ENCODE results near the gene MYCBP2.
"Not testable (repeated sequence)": the region's sequence is repeated elsewhere in the genome, so short reads cannot be mapped to it uniquely, and the experiment has no call there.

Gene MYCBP2

DNA sequence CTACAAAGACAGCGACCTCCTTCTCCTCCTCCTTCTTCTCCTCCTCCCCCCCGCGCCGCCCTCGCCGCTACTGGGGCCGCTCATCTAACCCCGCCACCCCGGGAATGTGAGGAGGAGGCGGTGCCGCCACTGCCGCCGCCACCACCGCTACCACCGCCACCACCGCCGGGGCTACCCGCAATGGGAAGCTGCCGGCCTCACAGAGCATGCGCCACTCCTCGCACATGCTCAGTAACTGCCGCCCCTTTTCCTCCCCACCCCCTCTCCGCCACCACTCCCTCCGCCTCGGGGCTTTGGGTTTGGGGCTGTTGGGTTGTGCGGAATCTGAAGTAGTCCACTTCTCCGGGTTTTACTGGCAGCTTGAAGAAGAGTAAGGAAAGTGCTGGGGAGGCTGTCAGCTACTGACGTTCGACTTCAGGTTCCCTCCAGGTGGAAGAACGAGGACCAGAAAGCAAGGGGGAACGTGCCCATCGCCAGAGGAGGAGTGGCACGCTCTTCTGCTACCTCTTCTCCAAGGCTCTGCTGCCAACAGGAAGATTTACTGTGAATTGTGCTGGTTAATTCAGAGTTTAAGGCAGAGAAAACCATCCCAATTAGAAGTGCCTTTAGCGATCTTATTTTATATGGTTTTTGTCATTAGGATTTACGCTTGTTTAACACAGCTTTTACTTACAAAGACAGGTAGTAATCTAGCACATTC, at the start of gene MYCBP2:
TSS of gene MYCBP2 (minus strand) at position 190 of the 700 bp plus-strand sequence. CDS start 319 bp downstream, outside the sequence.
- DNase-seq: peak; percentile 93

- DNase-seq: no peak
These were observed 48.7 kb upstream of the MYCBP2 start for GRCh38 chr13:77375560-77376108.

DNA sequence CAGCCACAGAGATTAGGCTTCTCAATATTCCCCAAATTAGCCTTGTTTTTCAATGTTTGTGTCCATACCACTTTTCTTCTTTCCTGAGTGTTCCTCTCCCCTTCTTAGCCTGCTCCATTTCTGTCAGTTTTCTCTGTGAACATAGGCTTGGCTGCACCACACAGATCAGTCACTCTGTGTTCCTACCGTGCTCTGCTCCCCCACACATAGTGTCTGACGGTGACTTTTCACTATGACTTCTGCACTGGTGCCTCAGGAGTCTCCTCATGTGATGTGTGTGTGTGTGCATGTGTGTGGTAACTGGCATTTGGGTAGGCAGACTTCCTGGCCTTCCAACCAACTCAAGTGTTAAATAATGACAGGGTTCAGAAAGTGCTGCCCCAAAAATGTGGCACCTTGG, 47.9 kb upstream of the MYCBP2 start:
- DNase-seq: no peak

DNA sequence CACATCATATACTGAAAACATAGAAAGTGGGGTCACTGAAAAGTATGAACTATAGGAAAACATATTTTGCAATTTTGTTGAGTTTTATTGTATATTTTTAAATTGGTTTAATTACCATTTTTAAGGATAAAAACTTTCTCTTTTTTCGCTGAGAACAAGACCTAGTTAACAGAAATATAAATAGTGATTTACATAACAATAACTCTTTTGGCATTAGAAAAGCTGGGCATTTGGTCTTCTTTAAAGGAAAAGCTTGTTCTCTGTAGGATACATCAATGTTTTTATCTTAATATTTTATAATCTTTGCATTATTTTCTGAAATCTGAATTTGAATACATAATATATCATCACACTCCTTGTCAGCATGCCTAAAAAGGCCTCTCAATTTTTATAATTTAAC, 47.4 kb upstream of the MYCBP2 start:
- no peak for DNase-seq

DNA sequence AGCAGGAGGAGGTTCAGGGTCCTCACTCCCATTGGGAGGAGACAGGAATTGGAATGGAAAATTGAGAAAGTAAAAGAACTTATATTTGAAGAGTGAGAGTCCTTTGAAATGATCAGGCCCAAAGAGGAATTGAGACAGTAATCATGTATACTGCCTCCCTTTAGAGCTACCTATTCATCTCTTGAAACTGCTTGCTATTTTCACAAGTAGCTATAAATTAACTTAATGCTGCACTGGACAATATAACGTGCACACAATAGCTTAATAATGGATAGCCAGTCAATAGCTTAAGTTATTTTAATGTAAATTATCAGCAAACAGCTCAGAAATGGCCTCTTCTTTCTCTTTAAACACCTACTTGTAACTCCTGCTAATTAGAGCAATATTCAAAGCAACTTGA, 46.6 kb upstream of the MYCBP2 start:
- no peak for DNase-seq

DNA sequence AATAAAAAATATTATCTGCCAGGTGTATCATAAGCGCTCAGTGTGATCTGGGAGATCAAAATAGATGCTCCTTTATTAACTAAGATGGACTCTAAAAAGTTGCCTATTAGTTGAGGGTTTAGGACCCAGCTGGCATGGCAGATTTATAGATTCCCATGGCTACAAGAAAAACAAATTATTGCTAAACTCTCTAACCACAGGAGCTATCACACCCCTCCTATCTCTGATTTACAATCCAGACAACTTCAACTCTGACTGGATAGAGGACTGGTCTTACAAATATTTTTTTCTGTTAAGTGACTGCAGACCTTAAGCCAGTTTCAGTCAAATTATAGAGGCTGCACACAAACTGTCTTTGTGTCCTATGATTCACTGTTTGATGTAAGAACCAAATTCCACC, 45.4 kb upstream of the MYCBP2 start:
- DNase-seq: no peak

GRCh38 chr13:77370888-77371287, 44.0 kb upstream of the MYCBP2 start:
- no peak for DNase-seq

GRCh38 chr13:77362166-77362565, 35.3 kb upstream of the MYCBP2 start:
- DNase-seq: no peak

DNA sequence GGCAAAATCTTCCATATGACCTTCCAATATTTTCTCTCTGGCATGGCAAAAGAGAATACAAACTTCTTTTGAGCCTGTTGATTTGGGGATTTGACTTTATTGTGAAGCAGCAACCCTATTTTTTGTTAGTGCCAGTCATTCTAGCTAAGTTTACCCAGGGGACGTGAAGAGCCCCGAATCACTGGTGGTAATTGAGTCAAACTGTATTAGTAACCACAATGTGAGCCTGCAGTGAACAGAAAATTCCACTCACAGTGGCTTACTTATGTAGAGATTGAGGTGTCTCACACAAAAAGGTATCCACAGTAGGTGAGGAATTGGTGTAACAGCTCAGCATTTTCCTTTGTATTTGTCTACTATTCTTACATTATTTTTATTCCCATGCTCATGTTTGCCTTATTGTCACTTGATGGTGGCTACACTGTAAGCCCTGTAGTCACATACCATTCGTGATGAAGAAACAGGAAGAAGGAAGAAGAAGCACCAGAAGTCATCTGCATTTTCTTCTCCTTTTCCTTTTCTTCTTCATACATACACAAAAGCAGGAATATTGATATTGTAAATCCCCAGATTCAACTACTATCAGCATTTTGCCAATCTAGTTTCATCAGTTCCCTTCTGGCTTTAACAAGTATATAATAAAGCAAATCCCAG, 33.3 kb upstream of the MYCBP2 start:
- no peak for DNase-seq

- no peak for DNase-seq
These were observed 32.3 kb upstream of the MYCBP2 start for GRCh38 chr13:77359171-77359570.

DNA sequence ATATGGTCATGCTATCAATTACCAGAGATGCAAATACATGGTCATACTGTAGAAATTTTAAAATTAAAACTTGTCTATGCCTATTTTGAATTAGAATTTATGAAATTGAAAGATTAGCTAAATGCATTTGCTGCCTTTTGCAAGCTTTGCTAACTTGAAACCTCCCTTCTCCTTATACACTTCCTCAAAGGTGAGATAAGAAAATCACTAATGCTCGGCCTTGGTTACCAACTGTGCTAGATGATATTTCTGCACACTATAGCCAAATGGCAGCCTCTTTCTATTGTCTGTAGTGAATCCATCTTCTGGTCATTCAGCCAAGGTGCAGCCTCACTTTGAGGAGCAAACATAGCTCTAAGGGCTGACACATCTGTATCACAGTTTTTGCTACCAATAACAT, 31.1 kb upstream of the MYCBP2 start:
- DNase-seq: no peak

GRCh38 chr13:77356155-77356554, 29.3 kb upstream of the MYCBP2 start:
- no peak for DNase-seq

GRCh38 chr13:77353995-77354394, 27.1 kb upstream of the MYCBP2 start:
- DNase-seq: no peak

DNA sequence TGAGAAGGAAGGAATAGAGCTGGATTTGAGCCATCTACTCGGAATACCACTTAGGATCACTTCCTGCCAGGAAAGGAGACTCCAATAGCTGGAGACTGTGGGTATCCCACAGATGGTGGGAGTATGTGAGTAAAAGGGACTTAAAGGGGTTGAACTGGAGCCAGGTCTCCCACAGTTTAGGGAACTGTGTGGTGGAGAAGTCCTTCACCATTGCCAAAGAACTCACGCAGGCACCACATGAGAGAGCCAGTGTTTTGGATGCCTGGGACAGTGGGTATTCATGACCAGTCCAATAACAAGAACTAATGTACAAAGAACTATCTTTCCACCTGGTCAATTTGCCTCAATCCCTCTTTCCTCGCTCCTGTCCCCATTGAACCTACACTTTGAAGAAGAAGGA, 24.4 kb upstream of the MYCBP2 start:
- no peak for DNase-seq

GRCh38 chr13:77350811-77351210, 23.9 kb upstream of the MYCBP2 start:
- no peak for DNase-seq

- no peak for DNase-seq
These were observed 22.5 kb upstream of the MYCBP2 start for GRCh38 chr13:77349365-77349764.

- DNase-seq: not testable (repeated sequence)
These were observed 20.5 kb upstream of the MYCBP2 start for GRCh38 chr13:77347351-77347750.

GRCh38 chr13:77345150-77345780, 18.4 kb upstream of the MYCBP2 start:
- DNase-seq: no peak

GRCh38 chr13:77343841-77344240, 16.9 kb upstream of the MYCBP2 start:
- DNase-seq: no peak

DNA sequence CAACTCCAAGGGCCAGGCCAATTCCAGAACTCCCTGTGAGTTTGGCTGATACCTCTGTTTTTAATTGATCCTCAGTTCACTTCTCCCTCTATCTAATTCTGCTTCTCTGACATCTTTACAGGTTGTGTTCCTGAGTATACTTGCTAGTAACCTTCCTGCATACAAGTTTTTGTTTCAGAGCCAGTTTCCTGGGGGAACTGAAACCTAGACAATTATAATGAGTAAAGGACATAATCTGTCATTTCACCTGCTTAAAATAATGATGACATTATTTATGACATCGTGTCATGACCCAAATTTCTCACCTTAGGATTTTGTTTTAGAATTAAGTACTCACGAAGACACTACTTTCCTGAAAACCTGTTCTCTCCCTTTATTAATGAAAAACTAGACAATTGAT, 12.5 kb upstream of the MYCBP2 start:
- DNase-seq: no peak

DNA sequence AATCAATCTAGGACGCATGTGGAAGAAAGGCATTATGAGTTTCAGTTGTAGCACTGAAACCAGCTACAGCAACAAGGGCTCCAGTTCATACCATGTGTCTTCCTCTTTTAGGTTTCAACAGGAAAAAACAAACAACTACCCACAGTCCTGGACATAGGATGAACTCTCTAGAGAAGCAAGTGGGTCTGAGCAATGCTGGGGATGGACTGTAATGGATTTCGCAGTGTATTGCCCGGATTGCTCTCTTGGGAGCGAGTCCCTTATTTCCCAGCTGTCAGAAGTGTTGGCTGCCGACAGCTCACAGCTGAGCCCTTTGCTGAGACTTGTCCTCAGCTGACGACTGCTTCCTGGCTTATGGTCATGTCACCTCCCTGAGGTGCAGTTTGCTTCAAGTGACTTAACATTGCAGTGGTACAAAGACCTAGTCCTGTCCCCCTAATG, 12.1 kb upstream of the MYCBP2 start:
- no peak for DNase-seq

- DNase-seq: no peak
These were observed 11.4 kb upstream of the MYCBP2 start for GRCh38 chr13:77338329-77338728.

DNA sequence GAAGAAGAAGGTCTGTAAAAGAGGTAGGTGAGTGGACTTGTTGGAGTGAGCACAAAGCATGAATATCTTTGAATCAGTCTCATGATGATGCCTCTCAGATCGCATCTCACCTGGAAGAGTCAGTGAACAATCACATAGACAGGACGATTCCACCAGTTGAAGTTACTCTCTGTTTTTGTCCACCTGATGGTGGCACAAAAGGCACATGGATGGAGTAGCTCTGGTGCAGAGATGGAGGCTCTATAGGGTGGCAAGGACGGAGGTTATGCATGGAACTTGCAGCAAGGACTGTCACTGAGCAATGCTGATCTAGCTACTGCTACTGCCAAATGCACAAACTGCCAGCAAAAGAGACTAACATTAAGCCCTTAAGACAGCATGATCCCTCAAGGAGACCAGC, 10.3 kb upstream of the MYCBP2 start:
- no peak for DNase-seq

DNA sequence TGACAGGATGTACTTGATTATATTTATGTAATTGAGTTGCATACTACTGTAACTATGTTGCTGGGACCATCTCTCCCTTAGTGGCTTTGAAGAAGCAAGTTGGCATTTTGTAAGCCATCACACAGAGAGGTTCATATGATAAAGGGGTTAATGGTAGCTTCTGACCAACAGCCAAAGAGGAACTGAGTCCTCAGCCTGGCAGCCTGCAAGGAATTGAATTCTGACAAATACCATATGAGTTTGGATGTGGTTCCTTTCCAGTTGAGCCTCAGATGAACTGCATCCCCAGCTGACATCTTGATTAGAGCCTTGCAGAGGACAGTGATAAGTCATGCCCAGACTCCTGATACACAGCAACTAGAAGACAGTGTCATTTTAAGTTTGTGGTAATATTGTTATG, 8.6 kb upstream of the MYCBP2 start:
- no peak for DNase-seq
